Heart left ventricle (tissue), 16 donors: ENCODE results near the gene COBL. TPM values are rescaled to one million over a fixed set of nuclear protein-coding genes. Genes with fewer than 3 reads are reported as not detected.
A peak's percentile ranks its signal among the peaks of the same experiment; 100 is the strongest.

Experiments
- ATAC-seq, 4 donors: fragments of 200-7000 bp; cut with Tn5 transposase; one replicate each; pipeline ENCODE4 v1.9.1; 2020 to 2022; ENCODE audit warnings: moderate library complexity in 4 of 4, mild to moderate bottlenecking in 3 of 4, moderate number of reproducible peaks in 1 of 4
- DNase-seq, 5 donors: peaks; one replicate each; pipeline ENCODE4 v3.0.0-alpha.2; 2020
- H3K27ac ChIP-seq, 12 donors: fragments of 200-600 bp; sonication (generic) in 4 of 12; one replicate each; pipeline versions ENCODE4 v1.5.0 to v1.8.0; 2016 to 2022; ENCODE audit warnings: mild to moderate bottlenecking in 2 of 12
- H3K27me3 ChIP-seq, 9 donors: fragments of 200-600 bp; sonication (generic) in 2 of 9; one replicate each; pipeline versions ENCODE4 v1.5.1 to v1.8.0; 2016 to 2022; ENCODE audit warnings: mild to moderate bottlenecking in 3 of 9
- H3K36me3 ChIP-seq, 9 donors: fragments of 200-600 bp; sonication (generic) in 2 of 9; one replicate each; pipeline versions ENCODE4 v1.5.0 to v1.8.0; 2018 to 2022; ENCODE audit warnings: mild to moderate bottlenecking in 2 of 9
- H3K4me1 ChIP-seq, 12 donors: fragments of 200-600 bp; sonication (generic) in 4 of 12; one replicate each; pipeline versions ENCODE4 v1.5.0 to v1.8.0; 2016 to 2022; ENCODE audit warnings: mild to moderate bottlenecking in 3 of 12
- H3K4me3 ChIP-seq, 12 donors: fragments of 200-600 bp; sonication (generic) in 4 of 12; one replicate each; pipeline versions ENCODE4 v1.5.0 to v1.8.0; 2017 to 2022; ENCODE audit warnings: mild to moderate bottlenecking in 9 of 12, moderate library complexity in 4 of 12
- H3K9me3 ChIP-seq, 12 donors: fragments of 200-600 bp; sonication (generic) in 4 of 12; one replicate each; pipeline versions ENCODE4 v1.5.0 to v1.8.0; 2016 to 2022; ENCODE audit warnings: mild to moderate bottlenecking in 1 of 12
- CTCF ChIP-seq, 12 donors: fragments of 200-600 bp; sonication (generic) in 4 of 12; IDR thresholded peaks; one replicate each; pipeline versions ENCODE4 v1.5.0 to v1.8.0; 2018 to 2022; ENCODE audit warnings: antibody characterized with exemption in 12 of 12, mild to moderate bottlenecking in 5 of 12
- POLR2A ChIP-seq, 2 donors: fragments of 450-650 bp; IDR thresholded peaks; one replicate each; pipeline ENCODE4 v1.6.1; 2017; ENCODE audit warnings: antibody characterized with exemption in 2 of 2, mild to moderate bottlenecking in 2 of 2, moderate library complexity in 2 of 2
- WGBS, 4 donors: extraction: QIAGEN DNeasy Blood & Tissue Kit in 2 of 4; methylation state at CpG; one replicate each; pipeline versions ENCODE4 v1.1.5 to v1.1.7; 2013 to 2018; 5-methylcytosine and 5-hydroxymethylcytosine counted together
- intact Hi-C, 10 donors: fragments of 100-400 bp; cut with DNase I; formaldehyde crosslinking; loops; one replicate each; pipeline versions ENCODE4 v1.11.1 to v1.14.2; 2022
- polyA plus RNA-seq, 2 donors: library from polyadenylated mRNA; stranded (reverse); fragments of 200-250 nt; gene quantifications; one replicate each; pipeline ENCODE4 v1.2.3, GENCODE V29; 2013
- total RNA-seq, 9 donors: library from RNA; depleted of rRNA in 2 of 9; stranded (reverse); fragments of >200 nt in 2 of 9; fragmentation: NEBNext Ultra II Directional in 3 of 9; extraction: Animal tissue kit (Norgen Biotek cat#: 25700) in 3 of 9; gene quantifications; one replicate each; pipeline versions ENCODE4 v1.1.0 to v1.2.4, GENCODE V29; 2016 to 2023
- donor health status: ischemic (EF 13 %, LVEDD 7.1; RV severe dilation, severe dysfunction).
- donor health status: healthy with polysubstance abuse.
- donor health status: DM: no; HTN: yes; CAD: no.
- donor health status: DM: no; HTN: no; CAD: no.
- donor health status: ischemic (EF 25% LVEDD 6.9; RV normal size, moderate dysfunction).
- donor health status: ischemic (EF 25% LVEDD 5.7; RV mildly dilated, moderate dysfunction).
- donor health status: healthy.
- donor health status: DM: yes; HTN: yes; CAD: no.
- donor health status: ischemic (EF 35%, LVEDD 5.7; RV mildly dilated, moderate dysfunction).
- donor health status: nonischemic (EF 11% LVEDD 7.7; RV severe dilation, severe dysfunction).
- donor health status: DM: yes; HTN: yes; CAD: no.
- donor health status: PGD.
- donor health status: ischemic (EF 29% LVEDD 5.4; RV normal size, mild dysfunction).
- donor health status: nonischemic (EF 23%, LVEDD 6.1; RV moderate dilation, normal function).

COBL gene
- total and polyA plus RNA-seq, 11 donors: 25.9 to 123 (median 80.4) TPM

DNA sequence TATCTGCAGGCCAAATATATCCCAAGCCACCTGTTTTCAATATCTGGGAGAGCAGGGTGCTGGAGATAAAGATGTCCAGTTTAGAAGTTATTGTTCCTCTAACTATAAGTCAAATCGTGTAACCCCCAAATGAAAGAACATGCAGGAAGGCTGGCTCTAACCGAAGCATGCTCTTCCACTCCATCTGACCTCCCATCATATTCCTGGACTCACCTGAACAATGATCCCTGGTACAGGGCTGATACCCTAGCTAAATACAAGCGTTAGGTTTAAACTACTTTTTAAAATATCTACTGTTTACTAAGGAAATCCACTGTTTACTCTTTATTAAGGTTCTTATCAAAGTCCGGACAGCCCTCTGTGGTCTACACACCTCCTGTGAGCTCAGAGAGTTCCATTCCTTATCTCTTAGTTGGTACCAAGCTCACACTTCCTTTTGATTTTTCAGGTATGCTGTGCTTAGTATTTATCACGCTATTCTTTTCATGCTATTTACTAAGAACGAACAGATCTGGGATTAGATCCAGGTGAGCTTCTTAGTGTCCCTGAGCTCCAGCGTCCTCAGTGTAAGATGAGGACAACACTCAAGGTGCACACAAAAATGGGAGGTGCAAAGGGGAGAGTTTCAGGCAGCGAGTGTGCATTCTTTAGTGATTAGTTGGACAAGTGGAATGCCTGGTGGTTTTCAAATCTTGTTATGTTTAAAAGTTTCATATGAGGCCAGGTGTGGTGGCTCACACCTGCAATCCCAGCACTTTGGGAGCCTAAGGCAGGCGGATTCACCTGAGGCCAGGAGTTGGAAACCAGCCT lies 23.6 kb upstream of the COBL start:
- no peak for ATAC-seq
- peaks cover 0 to 5% (median 0%) of the 10 kb centered on the region in 12 donors for H3K4me1 ChIP-seq
- H3K9me3 ChIP-seq: no peaks in the 10 kb centered on the region
- no peak overlapping the region for H3K27ac ChIP-seq
- H3K36me3 ChIP-seq: no peaks in the 10 kb centered on the region
- no peak for DNase-seq
- intact Hi-C loops: no loop called here
- H3K4me3 ChIP-seq: no peak overlapping the region
- no peak for TF ChIP-seq POLR2A (IDR thresholded peaks at IDR 0.05)
- TF ChIP-seq CTCF (IDR thresholded peaks at IDR 0.05): no peak
- H3K27me3 ChIP-seq: no peaks in the 10 kb centered on the region
- 62 to 78% (median 74%) methylated on average over 9 of the region's 9 CpGs for WGBS, 4 donors

DNA sequence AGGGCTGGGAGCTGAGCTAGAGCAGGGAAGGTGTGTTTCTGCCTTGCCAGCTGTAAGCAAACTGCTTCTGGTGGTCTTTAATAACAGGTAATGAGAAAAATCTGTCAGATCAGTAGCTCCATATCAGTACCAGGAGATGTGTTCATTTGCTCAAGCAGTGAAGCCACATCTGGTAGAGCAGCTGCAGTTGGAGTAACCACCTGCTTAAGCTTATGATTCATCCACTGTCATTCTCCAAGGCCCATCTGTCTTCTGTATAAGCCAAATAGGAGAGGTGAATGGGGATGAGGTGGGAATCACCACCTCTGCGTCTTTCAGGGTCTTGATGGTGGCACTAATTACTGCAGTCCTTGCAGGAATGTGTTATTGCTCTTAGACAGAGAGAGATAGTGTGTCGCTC lies 18.4 kb upstream of the COBL start:
- no peaks in the 10 kb centered on the region for H3K27me3 ChIP-seq
- no peaks in the 10 kb centered on the region for H3K4me1 ChIP-seq
- H3K4me3 ChIP-seq: no peak overlapping the region
- no peak overlapping the region for H3K27ac ChIP-seq
- 85 to 98% (median 87%) methylated on average over 2 of the region's 2 CpGs for whole genome bisulfite sequencing, 4 donors
- no peaks in the 10 kb centered on the region for H3K9me3 ChIP-seq
- DNase-seq (no peak), ATAC-seq (no peak)
- no peaks in the 10 kb centered on the region for H3K36me3 ChIP-seq
- intact Hi-C loops: no loop called here
- TF ChIP-seq CTCF (IDR thresholded peaks at IDR 0.05) (no peak), POLR2A (IDR thresholded peaks at IDR 0.05) (no peak)

- DNase-seq (no peak), ATAC-seq (no peak)
- no peak for TF ChIP-seq POLR2A (IDR thresholded peaks at IDR 0.05)
- no peak for TF ChIP-seq CTCF (IDR thresholded peaks at IDR 0.05)
- no peaks in the 10 kb centered on the region for H3K9me3 ChIP-seq
- no peak overlapping the region for H3K4me3 ChIP-seq
- peaks cover 0 to 3% (median 0%) of the 10 kb centered on the region in 9 donors for H3K27me3 ChIP-seq
- H3K27ac ChIP-seq: no peak overlapping the region
- H3K4me1 ChIP-seq: no peaks in the 10 kb centered on the region
- intact Hi-C loops: no loop called here
- WGBS, 4 donors: 79 to 89% (median 85%) methylated on average over 4 of the region's 4 CpGs
- H3K36me3 ChIP-seq: no peaks in the 10 kb centered on the region
Observed at GRCh38 chr7:51329696-51330263, 13.2 kb upstream of the COBL start.

GRCh38 chr7:51328351-51328801 lies 11.8 kb upstream of the COBL start:
- Histone ChIP-seq H3K27ac (no peak overlapping the region), H3K4me3 (no peak overlapping the region), H3K27me3 (peaks cover 0 to 3% (median 0%) of the 10 kb centered on the region in 9 donors), H3K4me1 (no peaks in the 10 kb centered on the region), H3K36me3 (no peaks in the 10 kb centered on the region), H3K9me3 (no peaks in the 10 kb centered on the region)
- peak in 1 of 4 donors; percentile 37 for ATAC-seq
- 63 to 74% (median 71%) methylated on average over 1 of the region's 1 CpG for WGBS, 4 donors
- intact Hi-C loops: no loop called here
- no peak for DNase-seq
- TF ChIP-seq POLR2A (IDR thresholded peaks at IDR 0.05) (no peak), CTCF (IDR thresholded peaks at IDR 0.05) (no peak)
